Neural cell (in vitro differentiated cells): ENCODE data around the gene TMEM234. TPM values are rescaled to one million over a fixed set of nuclear protein-coding genes. Genes with fewer than 3 reads are reported as not detected.

Source experiments
- H2AFZ ChIP-seq: fragments of 200-600, 300-800 bp; sonication (generic), shearing (Covaris generic); 2 replicates; pipeline ENCODE4 v1.6.0; 2014; ENCODE audit warnings: low read depth, mild to moderate bottlenecking, antibody characterized with exemption, low read length, moderate library complexity
- H3F3A ChIP-seq: fragments of 200-600 bp; shearing (Covaris generic); 2 replicates; pipeline ENCODE4 v1.6.1; 2016; ENCODE audit warnings: mild to moderate bottlenecking, moderate library complexity, mixed read lengths, antibody characterized with exemption, low read length; ENCODE audit not compliant: insufficient read depth, poor library complexity, severe bottlenecking
- H3K27ac ChIP-seq: fragments of 200-600, 300-800 bp; sonication (generic), shearing (Covaris generic); 2 replicates; pipeline ENCODE4 v1.5.1; 2014; ENCODE audit warnings: mild to moderate bottlenecking, low read length, moderate library complexity
- H3K27me3 ChIP-seq: fragments of 300-800, 200-600 bp; sonication (generic), shearing (Covaris generic); 2 replicates; pipeline ENCODE4 v1.6.0; 2014; ENCODE audit warnings: mild to moderate bottlenecking, low read depth, low read length, moderate library complexity; ENCODE audit not compliant: insufficient read depth
- H3K36me3 ChIP-seq: fragments of 300-800, 200-600 bp; sonication (generic), shearing (Covaris generic); 2 replicates; pipeline ENCODE4 v1.5.1; 2014; ENCODE audit warnings: mild to moderate bottlenecking, antibody characterized with exemption, low read length, moderate library complexity; ENCODE audit not compliant: insufficient read depth
- H3K4me2 ChIP-seq: fragments of 300-800, 200-600 bp; sonication (generic), shearing (Covaris generic); 2 replicates; pipeline ENCODE4 v1.6.0; 2014; ENCODE audit warnings: mild to moderate bottlenecking, low read length
- H3K4me3 ChIP-seq: fragments of 300-800, 200-600 bp; sonication (generic), shearing (Covaris generic); 2 replicates; pipeline ENCODE4 v1.5.1; 2014; ENCODE audit warnings: mild to moderate bottlenecking, low read length, moderate library complexity
- H3K79me2 ChIP-seq: fragments of 200-600 bp; shearing (Covaris generic); replicated peaks from 2 replicates; pipeline ENCODE4 v1.6.0; 2014; ENCODE audit warnings: mild to moderate bottlenecking, low read length, moderate library complexity; ENCODE audit not compliant: insufficient read depth
- H3K9ac ChIP-seq: fragments of 300-800, 200-600 bp; sonication (generic), shearing (Covaris generic); 2 replicates; pipeline ENCODE4 v1.6.1; 2016; ENCODE audit warnings: mild to moderate bottlenecking, low read length, mixed read lengths
- H3K9me2 ChIP-seq: fragments of 200-600 bp; shearing (Covaris generic); 2 replicates; pipeline ENCODE4 v1.6.1; 2016; ENCODE audit warnings: mild to moderate bottlenecking, low read length, mixed read lengths; ENCODE audit not compliant: insufficient read depth
- H3K9me3 ChIP-seq: fragments of 200-600, 300-800 bp; sonication (generic), shearing (Covaris generic); 2 replicates; pipeline ENCODE4 v1.6.1; 2016; ENCODE audit warnings: mild to moderate bottlenecking, mixed run types, low read length, moderate library complexity, mixed read lengths
- H4K20me1 ChIP-seq: fragments of 200-600 bp; shearing (Covaris generic); 2 replicates; pipeline ENCODE4 v1.6.1; 2016; ENCODE audit warnings: mild to moderate bottlenecking, mixed run types; ENCODE audit not compliant: insufficient read depth
- EP300 ChIP-seq: fragments of 450-650 bp; conservative IDR thresholded peaks from 2 replicates; pipeline ENCODE4 v1.6.1; 2014; ENCODE audit warnings: antibody characterized with exemption, mild to moderate bottlenecking, moderate library complexity; ENCODE audit not compliant: poor library complexity, severe bottlenecking
- EZH2 ChIP-seq: fragments of 200-600, 300-800 bp; shearing (Covaris generic), sonication (generic); IDR thresholded peaks from 2 replicates; pipeline ENCODE4 v1.6.1; 2014; ENCODE audit warnings: antibody characterized with exemption, low read length, borderline replicate concordance, mild to moderate bottlenecking; ENCODE audit not compliant: insufficient read depth, poor library complexity, severe bottlenecking
- MXI1 ChIP-seq: fragments of 450-650 bp; conservative IDR thresholded peaks from 2 replicates; pipeline ENCODE4 v1.6.1; 2014; ENCODE audit warnings: antibody characterized with exemption, mild to moderate bottlenecking; ENCODE audit not compliant: poor library complexity, severe bottlenecking
- POLR2AphosphoS5 ChIP-seq: IDR thresholded peaks from 2 replicates; pipeline ENCODE4 v1.6.1; 2012
- RAD21 ChIP-seq: fragments of 450-650 bp; conservative IDR thresholded peaks from 2 replicates; pipeline ENCODE4 v1.6.1; 2014; ENCODE audit warnings: antibody characterized with exemption, mild to moderate bottlenecking, moderate library complexity
- REST ChIP-seq: IDR thresholded peaks from 2 replicates; pipeline ENCODE4 v1.6.1; 2012; ENCODE audit warnings: borderline replicate concordance
- SMC3 ChIP-seq: fragments of 450-650 bp; conservative IDR thresholded peaks from 2 replicates; pipeline ENCODE4 v1.6.1; 2014; ENCODE audit warnings: antibody characterized with exemption, mild to moderate bottlenecking, moderate library complexity; ENCODE audit not compliant: poor library complexity
- TAF1 ChIP-seq: IDR thresholded peaks from 2 replicates; pipeline ENCODE4 v1.6.1; 2012; ENCODE audit warnings: low read depth
- polyA plus RNA-seq: library from polyadenylated mRNA; depleted of rRNA; stranded (reverse); fragments of >200 nt; gene quantifications from 2 replicates; pipeline ENCODE4 v1.2.3, GENCODE V29; 2014
- TF ChIP-seq, protein P1 (sequence below): fragments of 450-650 bp; IDR thresholded peaks from 2 replicates; pipeline ENCODE4 v1.5.1; 2014; ENCODE audit warnings: antibody characterized with exemption, mild to moderate bottlenecking, moderate library complexity; ENCODE audit not compliant: poor library complexity, severe bottlenecking

Gene TMEM234
- polyA plus RNA-seq, 1 donor from 2014 or later: 24.4 TPM

GRCh38 chr1:32197074-32197473 lies 25.1 kb downstream of the TMEM234 start:
- Histone ChIP-seq H3K79me2 (no peaks in the 10 kb centered on the region), H3F3A (no peaks in the 10 kb centered on the region), H3K9me3 (no peaks in the 10 kb centered on the region), H2AFZ (no peak overlapping the region), H3K27me3 (no peaks in the 10 kb centered on the region), H3K4me2 (no peak overlapping the region), H4K20me1 (no peaks in the 10 kb centered on the region), H3K9me2 (no peaks in the 10 kb centered on the region), H3K9ac (no peak overlapping the region), H3K36me3 (peaks cover 8% of the 10 kb centered on the region), H3K27ac (no peak overlapping the region), H3K4me3 (no peak overlapping the region)
- TF ChIP-seq EP300: no peak
- TF ChIP-seq MXI1: no peak
- TF ChIP-seq SMC3: no peak
- no peak for TF ChIP-seq REST
- no peak for TF ChIP-seq POLR2AphosphoS5
- no peak for TF ChIP-seq EZH2
- no peak for TF ChIP-seq TAF1
- TF ChIP-seq RAD21: no peak
- TF ChIP-seq, protein P1, sequence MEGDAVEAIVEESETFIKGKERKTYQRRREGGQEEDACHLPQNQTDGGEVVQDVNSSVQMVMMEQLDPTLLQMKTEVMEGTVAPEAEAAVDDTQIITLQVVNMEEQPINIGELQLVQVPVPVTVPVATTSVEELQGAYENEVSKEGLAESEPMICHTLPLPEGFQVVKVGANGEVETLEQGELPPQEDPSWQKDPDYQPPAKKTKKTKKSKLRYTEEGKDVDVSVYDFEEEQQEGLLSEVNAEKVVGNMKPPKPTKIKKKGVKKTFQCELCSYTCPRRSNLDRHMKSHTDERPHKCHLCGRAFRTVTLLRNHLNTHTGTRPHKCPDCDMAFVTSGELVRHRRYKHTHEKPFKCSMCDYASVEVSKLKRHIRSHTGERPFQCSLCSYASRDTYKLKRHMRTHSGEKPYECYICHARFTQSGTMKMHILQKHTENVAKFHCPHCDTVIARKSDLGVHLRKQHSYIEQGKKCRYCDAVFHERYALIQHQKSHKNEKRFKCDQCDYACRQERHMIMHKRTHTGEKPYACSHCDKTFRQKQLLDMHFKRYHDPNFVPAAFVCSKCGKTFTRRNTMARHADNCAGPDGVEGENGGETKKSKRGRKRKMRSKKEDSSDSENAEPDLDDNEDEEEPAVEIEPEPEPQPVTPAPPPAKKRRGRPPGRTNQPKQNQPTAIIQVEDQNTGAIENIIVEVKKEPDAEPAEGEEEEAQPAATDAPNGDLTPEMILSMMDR: no peak

GRCh38 chr1:32195972-32196823 lies 26.0 kb downstream of the TMEM234 start:
- Histone ChIP-seq H3K9me3 (no peaks in the 10 kb centered on the region), H3K27ac (no peak overlapping the region), H3K9ac (no peak overlapping the region), H4K20me1 (no peaks in the 10 kb centered on the region), H3K27me3 (no peaks in the 10 kb centered on the region), H3K79me2 (no peaks in the 10 kb centered on the region), H3K4me2 (no peak overlapping the region), H3K9me2 (no peaks in the 10 kb centered on the region), H3K4me3 (no peak overlapping the region), H3K36me3 (peaks cover 8% of the 10 kb centered on the region), H2AFZ (no peak overlapping the region), H3F3A (no peaks in the 10 kb centered on the region)
- TF ChIP-seq EP300 (no peak), SMC3 (no peak), REST (no peak), RAD21 (no peak), MXI1 (no peak), EZH2 (no peak), POLR2AphosphoS5 (no peak), TAF1 (no peak)
- TF ChIP-seq, protein P1: no peak
